GM23338 (cell line): Measurements from ENCODE around the gene ADIPOR2. TPM values are rescaled to one million over a fixed set of nuclear protein-coding genes. Genes with fewer than 3 reads are reported as not detected.

Experiments used
- ATAC-seq: fragments of 200-7000 bp; cut with Tn5 transposase; 3 replicates; pipeline ENCODE4 v1.9.1; 2020
- DNase-seq: peaks from one replicate; pipeline ENCODE4 v3.0.0-alpha.2; 2015; ENCODE audit warnings: low spot score
- H2AFZ ChIP-seq: fragments of 200-600 bp; sonication (generic); 2 replicates; pipeline ENCODE4 v1.8.0; 2016; ENCODE audit warnings: antibody characterized with exemption, mild to moderate bottlenecking, moderate library complexity
- H3F3A ChIP-seq: fragments of 200-600 bp; sonication (generic); replicated peaks from 2 replicates; pipeline ENCODE4 v1.8.0; 2017; ENCODE audit warnings: antibody characterized with exemption, mixed run types, low read depth
- H3K27ac ChIP-seq: fragments of 200-600 bp; sonication (generic); 2 replicates; pipeline ENCODE4 v1.6.1; 2016; ENCODE audit warnings: low read depth
- H3K27me3 ChIP-seq: fragments of 200-600 bp; sonication (generic); 2 replicates; pipeline ENCODE4 v1.8.0; 2016; ENCODE audit warnings: mild to moderate bottlenecking, mixed run types, moderate library complexity; ENCODE audit not compliant: insufficient read depth
- H3K36me3 ChIP-seq: fragments of 200-600 bp; sonication (generic); 2 replicates; pipeline ENCODE4 v1.8.0; 2016; ENCODE audit warnings: mild to moderate bottlenecking; ENCODE audit not compliant: insufficient read depth
- H3K4me1 ChIP-seq: fragments of 200-600 bp; sonication (generic); 2 replicates; pipeline ENCODE4 v1.8.0; 2016; ENCODE audit warnings: mild to moderate bottlenecking, moderate library complexity; ENCODE audit not compliant: insufficient read depth
- H3K4me2 ChIP-seq: fragments of 200-600 bp; sonication (generic); 2 replicates; pipeline ENCODE4 v1.7.1; 2017; ENCODE audit warnings: mixed run types
- H3K4me3 ChIP-seq: fragments of 200-600 bp; sonication (generic); 2 replicates; pipeline ENCODE4 v1.6.1; 2016; ENCODE audit warnings: mixed run types
- H3K79me2 ChIP-seq: fragments of 200-600 bp; sonication (generic); replicated peaks from 2 replicates; pipeline ENCODE4 v1.8.0; 2017; ENCODE audit warnings: mild to moderate bottlenecking; ENCODE audit not compliant: insufficient read depth
- H3K9me2 ChIP-seq: fragments of 200-600 bp; sonication (generic); 2 replicates; pipeline ENCODE4 v1.8.0; 2017; ENCODE audit not compliant: insufficient read depth
- H4K20me1 ChIP-seq: fragments of 200-600 bp; sonication (generic); replicated peaks from 2 replicates; pipeline ENCODE4 v1.8.0; 2017; ENCODE audit warnings: mild to moderate bottlenecking; ENCODE audit not compliant: insufficient read depth
- H3K27ac Mint-ChIP-seq: 2 replicates; pipeline ENCODE4 v1.8.0; 2020; ENCODE audit warnings: inconsistent platforms, mild to moderate bottlenecking, moderate library complexity, mixed read lengths
- H3K27me3 Mint-ChIP-seq: 3 replicates; pipeline ENCODE4 v1.8.0; 2022; ENCODE audit warnings: low read depth, mild to moderate bottlenecking, moderate library complexity, mixed read lengths, inconsistent platforms; ENCODE audit not compliant: insufficient read depth, poor library complexity
- H3K36me3 Mint-ChIP-seq: 3 replicates; pipeline ENCODE4 v1.8.0; 2021; ENCODE audit warnings: low read depth, mild to moderate bottlenecking, inconsistent platforms, moderate library complexity, mixed read lengths
- H3K4me1 Mint-ChIP-seq: 3 replicates; pipeline ENCODE4 v1.8.0; 2020; ENCODE audit warnings: mild to moderate bottlenecking, inconsistent platforms, mixed read lengths
- H3K4me3 Mint-ChIP-seq: 3 replicates; pipeline ENCODE4 v1.8.0; 2021; ENCODE audit warnings: moderate library complexity, mild to moderate bottlenecking, inconsistent platforms, mixed read lengths
- H3K9me3 Mint-ChIP-seq: 3 replicates; pipeline ENCODE4 v1.8.0; 2020; ENCODE audit warnings: moderate library complexity, mild to moderate bottlenecking, inconsistent platforms, mixed read lengths
- CREB1 ChIP-seq: fragments of 250-450 bp; sonication (Bioruptor Pico); IDR thresholded peaks from 2 replicates; pipeline ENCODE4 v1.5.0; 2020; ENCODE audit warnings: low read depth, mild to moderate bottlenecking, moderate library complexity
- EZH2 ChIP-seq: fragments of 200-600 bp; sonication (generic); IDR thresholded peaks from one replicate; pipeline ENCODE4 v1.8.0; 2017; ENCODE audit warnings: antibody characterized with exemption, mild to moderate bottlenecking, low read depth; ENCODE audit not compliant: unreplicated experiment
- EZH2phosphoT487 ChIP-seq: fragments of 200-600 bp; sonication (generic); IDR thresholded peaks from one replicate; pipeline ENCODE4 v1.8.1; 2018; ENCODE audit warnings: antibody characterized with exemption; ENCODE audit not compliant: unreplicated experiment
- JUNB ChIP-seq: IDR thresholded peaks from one replicate; pipeline ENCODE4 v1.6.1; 2016; ENCODE audit warnings: antibody characterized with exemption; ENCODE audit not compliant: unreplicated experiment
- NANOG ChIP-seq: IDR thresholded peaks from 2 replicates; pipeline ENCODE4 v1.6.1; 2016; ENCODE audit warnings: antibody characterized with exemption, borderline replicate concordance
- POLR2AphosphoS5 ChIP-seq: IDR thresholded peaks from 2 replicates; pipeline ENCODE4 v1.6.1; 2016; ENCODE audit warnings: antibody characterized with exemption, low read depth
- STAT1 ChIP-seq: IDR thresholded peaks from one replicate; pipeline ENCODE4 v1.6.1; 2016; ENCODE audit warnings: antibody characterized with exemption; ENCODE audit not compliant: unreplicated experiment
- ZNF114 ChIP-seq: fragments of 250-450 bp; sonication (Bioruptor Pico); IDR thresholded peaks from 2 replicates; pipeline ENCODE4 v1.5.0; 2020; ENCODE audit warnings: mild to moderate bottlenecking, moderate library complexity
- ZNF331 ChIP-seq: fragments of 250-450 bp; sonication (Bioruptor Pico); IDR thresholded peaks from 2 replicates; pipeline ENCODE4 v1.5.0; 2020; ENCODE audit warnings: low read depth, mild to moderate bottlenecking, moderate library complexity
- polyA plus RNA-seq: library from polyadenylated mRNA; unstranded; fragments of >200 nt; fragmentation: Nextera tagmentation; extraction: Ambion mirVana; gene quantifications from 2 replicates; pipeline ENCODE4 v1.2.1, GENCODE V29; 2016
- total RNA-seq: library from RNA; depleted of rRNA; stranded (reverse); fragments of >200 nt; shearing (Covaris generic); gene quantifications from 2 replicates; pipeline ENCODE4 v1.2.3, GENCODE V29; 2014
- TF ChIP-seq, protein P1 (sequence below): IDR thresholded peaks from one replicate; pipeline ENCODE4 v1.6.1; 2018; ENCODE audit warnings: antibody characterized with exemption; ENCODE audit not compliant: unreplicated experiment
- TF ChIP-seq, protein P2 (sequence below): fragments of 250-450 bp; sonication (Bioruptor Pico); IDR thresholded peaks from 2 replicates; pipeline ENCODE4 v1.5.0; 2020; ENCODE audit warnings: mild to moderate bottlenecking, moderate library complexity
- TF ChIP-seq, protein P3 (sequence below): IDR thresholded peaks from 2 replicates; pipeline ENCODE4 v1.6.1; 2016; ENCODE audit warnings: antibody characterized with exemption
- TF ChIP-seq, protein P4 (sequence below), 2 experiments: fragments of 200-600 bp in 1 of 2; sonication (generic) in 1 of 2; conservative IDR thresholded peaks; 2 replicates each; pipeline versions ENCODE4 v1.5.1 to v1.6.1; 2016 to 2017; ENCODE audit warnings: antibody characterized with exemption in 2 of 2, low read depth in 2 of 2, mild to moderate bottlenecking in 2 of 2, moderate library complexity in 1 of 2

Gene ADIPOR2
- total and polyA plus RNA-seq, 2 experiments from 2014 or later, result 11.7 to 36.2 TPM

DNA sequence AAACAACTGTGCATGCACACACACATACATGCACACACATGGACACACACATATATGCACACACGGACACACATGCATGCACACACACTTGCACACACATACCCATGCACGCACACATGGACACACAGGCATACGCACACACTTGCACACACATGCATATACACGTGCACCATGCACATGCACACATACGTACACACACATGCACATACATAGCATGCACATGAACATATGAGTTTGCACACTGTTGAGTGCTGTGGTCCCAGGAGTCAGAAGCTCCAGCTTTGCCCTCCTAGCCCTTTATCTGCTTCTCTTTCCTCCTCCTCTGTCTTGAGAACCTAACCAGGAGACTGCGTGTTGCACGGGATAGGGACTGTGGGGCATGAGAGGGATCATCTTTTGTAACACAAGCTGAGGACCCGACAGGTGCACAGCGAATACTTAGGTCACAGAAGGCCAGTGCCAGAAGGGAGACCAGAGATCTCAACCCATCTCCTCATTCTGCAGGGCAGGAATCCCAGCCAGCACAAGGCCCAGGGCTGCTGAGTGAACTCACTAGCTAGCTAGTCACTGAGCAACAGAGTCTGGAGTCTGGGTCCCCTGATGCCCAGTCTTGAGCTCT, 126.0 kb downstream of the ADIPOR2 start:
- peaks cover 20% of the 10 kb centered on the region for H3K27me3 ChIP-seq
- Mint-ChIP-seq H3K9me3 (no peaks in the 10 kb centered on the region; the same call in 1 of the 3 replicates), H3K4me3 (no peak overlapping the region), H3K27me3 (peaks cover 25% of the 10 kb centered on the region), H3K4me1 (peaks cover 15% of the 10 kb centered on the region), H3K27ac (no peak overlapping the region), H3K36me3 (no peaks in the 10 kb centered on the region)
- no peaks in the 10 kb centered on the region for H3K79me2 ChIP-seq
- TF ChIP-seq ZNF331, result no peak
- TF ChIP-seq, protein P1, sequence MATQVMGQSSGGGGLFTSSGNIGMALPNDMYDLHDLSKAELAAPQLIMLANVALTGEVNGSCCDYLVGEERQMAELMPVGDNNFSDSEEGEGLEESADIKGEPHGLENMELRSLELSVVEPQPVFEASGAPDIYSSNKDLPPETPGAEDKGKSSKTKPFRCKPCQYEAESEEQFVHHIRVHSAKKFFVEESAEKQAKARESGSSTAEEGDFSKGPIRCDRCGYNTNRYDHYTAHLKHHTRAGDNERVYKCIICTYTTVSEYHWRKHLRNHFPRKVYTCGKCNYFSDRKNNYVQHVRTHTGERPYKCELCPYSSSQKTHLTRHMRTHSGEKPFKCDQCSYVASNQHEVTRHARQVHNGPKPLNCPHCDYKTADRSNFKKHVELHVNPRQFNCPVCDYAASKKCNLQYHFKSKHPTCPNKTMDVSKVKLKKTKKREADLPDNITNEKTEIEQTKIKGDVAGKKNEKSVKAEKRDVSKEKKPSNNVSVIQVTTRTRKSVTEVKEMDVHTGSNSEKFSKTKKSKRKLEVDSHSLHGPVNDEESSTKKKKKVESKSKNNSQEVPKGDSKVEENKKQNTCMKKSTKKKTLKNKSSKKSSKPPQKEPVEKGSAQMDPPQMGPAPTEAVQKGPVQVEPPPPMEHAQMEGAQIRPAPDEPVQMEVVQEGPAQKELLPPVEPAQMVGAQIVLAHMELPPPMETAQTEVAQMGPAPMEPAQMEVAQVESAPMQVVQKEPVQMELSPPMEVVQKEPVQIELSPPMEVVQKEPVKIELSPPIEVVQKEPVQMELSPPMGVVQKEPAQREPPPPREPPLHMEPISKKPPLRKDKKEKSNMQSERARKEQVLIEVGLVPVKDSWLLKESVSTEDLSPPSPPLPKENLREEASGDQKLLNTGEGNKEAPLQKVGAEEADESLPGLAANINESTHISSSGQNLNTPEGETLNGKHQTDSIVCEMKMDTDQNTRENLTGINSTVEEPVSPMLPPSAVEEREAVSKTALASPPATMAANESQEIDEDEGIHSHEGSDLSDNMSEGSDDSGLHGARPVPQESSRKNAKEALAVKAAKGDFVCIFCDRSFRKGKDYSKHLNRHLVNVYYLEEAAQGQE, result no peak
- TF ChIP-seq JUNB, result no peak
- no peak for TF ChIP-seq CREB1 (CRISPR knock-in tag)
- TF ChIP-seq, protein P2, sequence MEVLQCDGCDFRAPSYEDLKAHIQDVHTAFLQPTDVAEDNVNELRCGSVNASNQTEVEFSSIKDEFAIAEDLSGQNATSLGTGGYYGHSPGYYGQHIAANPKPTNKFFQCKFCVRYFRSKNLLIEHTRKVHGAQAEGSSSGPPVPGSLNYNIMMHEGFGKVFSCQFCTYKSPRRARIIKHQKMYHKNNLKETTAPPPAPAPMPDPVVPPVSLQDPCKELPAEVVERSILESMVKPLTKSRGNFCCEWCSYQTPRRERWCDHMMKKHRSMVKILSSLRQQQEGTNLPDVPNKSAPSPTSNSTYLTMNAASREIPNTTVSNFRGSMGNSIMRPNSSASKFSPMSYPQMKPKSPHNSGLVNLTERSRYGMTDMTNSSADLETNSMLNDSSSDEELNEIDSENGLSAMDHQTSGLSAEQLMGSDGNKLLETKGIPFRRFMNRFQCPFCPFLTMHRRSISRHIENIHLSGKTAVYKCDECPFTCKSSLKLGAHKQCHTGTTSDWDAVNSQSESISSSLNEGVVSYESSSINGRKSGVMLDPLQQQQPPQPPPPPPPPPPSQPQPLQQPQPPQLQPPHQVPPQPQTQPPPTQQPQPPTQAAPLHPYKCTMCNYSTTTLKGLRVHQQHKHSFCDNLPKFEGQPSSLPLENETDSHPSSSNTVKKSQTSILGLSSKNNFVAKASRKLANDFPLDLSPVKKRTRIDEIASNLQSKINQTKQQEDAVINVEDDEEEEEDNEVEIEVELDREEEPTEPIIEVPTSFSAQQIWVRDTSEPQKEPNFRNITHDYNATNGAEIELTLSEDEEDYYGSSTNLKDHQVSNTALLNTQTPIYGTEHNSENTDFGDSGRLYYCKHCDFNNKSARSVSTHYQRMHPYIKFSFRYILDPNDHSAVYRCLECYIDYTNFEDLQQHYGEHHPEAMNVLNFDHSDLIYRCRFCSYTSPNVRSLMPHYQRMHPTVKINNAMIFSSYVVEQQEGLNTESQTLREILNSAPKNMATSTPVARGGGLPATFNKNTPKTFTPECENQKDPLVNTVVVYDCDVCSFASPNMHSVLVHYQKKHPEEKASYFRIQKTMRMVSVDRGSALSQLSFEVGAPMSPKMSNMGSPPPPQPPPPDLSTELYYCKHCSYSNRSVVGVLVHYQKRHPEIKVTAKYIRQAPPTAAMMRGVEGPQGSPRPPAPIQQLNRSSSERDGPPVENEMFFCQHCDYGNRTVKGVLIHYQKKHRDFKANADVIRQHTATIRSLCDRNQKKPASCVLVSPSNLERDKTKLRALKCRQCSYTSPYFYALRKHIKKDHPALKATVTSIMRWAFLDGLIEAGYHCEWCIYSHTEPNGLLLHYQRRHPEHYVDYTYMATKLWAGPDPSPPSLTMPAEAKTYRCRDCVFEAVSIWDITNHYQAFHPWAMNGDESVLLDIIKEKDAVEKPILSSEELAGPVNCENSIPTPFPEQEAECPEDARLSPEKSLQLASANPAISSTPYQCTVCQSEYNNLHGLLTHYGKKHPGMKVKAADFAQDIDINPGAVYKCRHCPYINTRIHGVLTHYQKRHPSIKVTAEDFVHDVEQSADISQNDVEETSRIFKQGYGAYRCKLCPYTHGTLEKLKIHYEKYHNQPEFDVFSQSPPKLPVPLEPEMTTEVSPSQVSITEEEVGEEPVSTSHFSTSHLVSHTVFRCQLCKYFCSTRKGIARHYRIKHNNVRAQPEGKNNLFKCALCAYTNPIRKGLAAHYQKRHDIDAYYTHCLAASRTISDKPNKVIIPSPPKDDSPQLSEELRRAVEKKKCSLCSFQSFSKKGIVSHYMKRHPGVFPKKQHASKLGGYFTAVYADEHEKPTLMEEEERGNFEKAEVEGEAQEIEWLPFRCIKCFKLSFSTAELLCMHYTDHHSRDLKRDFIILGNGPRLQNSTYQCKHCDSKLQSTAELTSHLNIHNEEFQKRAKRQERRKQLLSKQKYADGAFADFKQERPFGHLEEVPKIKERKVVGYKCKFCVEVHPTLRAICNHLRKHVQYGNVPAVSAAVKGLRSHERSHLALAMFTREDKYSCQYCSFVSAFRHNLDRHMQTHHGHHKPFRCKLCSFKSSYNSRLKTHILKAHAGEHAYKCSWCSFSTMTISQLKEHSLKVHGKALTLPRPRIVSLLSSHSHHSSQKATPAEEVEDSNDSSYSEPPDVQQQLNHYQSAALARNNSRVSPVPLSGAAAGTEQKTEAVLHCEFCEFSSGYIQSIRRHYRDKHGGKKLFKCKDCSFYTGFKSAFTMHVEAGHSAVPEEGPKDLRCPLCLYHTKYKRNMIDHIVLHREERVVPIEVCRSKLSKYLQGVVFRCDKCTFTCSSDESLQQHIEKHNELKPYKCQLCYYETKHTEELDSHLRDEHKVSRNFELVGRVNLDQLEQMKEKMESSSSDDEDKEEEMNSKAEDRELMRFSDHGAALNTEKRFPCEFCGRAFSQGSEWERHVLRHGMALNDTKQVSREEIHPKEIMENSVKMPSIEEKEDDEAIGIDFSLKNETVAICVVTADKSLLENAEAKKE (CRISPR knock-in tag), result no peak
- TF ChIP-seq NANOG, result no peak
- no peak for TF ChIP-seq STAT1
- TF ChIP-seq, protein P3, sequence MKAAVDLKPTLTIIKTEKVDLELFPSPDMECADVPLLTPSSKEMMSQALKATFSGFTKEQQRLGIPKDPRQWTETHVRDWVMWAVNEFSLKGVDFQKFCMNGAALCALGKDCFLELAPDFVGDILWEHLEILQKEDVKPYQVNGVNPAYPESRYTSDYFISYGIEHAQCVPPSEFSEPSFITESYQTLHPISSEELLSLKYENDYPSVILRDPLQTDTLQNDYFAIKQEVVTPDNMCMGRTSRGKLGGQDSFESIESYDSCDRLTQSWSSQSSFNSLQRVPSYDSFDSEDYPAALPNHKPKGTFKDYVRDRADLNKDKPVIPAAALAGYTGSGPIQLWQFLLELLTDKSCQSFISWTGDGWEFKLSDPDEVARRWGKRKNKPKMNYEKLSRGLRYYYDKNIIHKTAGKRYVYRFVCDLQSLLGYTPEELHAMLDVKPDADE, result no peak
- no peak for TF ChIP-seq ZNF114 (CRISPR knock-in tag)
- TF ChIP-seq, protein P4, sequence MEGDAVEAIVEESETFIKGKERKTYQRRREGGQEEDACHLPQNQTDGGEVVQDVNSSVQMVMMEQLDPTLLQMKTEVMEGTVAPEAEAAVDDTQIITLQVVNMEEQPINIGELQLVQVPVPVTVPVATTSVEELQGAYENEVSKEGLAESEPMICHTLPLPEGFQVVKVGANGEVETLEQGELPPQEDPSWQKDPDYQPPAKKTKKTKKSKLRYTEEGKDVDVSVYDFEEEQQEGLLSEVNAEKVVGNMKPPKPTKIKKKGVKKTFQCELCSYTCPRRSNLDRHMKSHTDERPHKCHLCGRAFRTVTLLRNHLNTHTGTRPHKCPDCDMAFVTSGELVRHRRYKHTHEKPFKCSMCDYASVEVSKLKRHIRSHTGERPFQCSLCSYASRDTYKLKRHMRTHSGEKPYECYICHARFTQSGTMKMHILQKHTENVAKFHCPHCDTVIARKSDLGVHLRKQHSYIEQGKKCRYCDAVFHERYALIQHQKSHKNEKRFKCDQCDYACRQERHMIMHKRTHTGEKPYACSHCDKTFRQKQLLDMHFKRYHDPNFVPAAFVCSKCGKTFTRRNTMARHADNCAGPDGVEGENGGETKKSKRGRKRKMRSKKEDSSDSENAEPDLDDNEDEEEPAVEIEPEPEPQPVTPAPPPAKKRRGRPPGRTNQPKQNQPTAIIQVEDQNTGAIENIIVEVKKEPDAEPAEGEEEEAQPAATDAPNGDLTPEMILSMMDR (conservative IDR thresholded peaks at IDR 0.05; ENCODE audit: low read depth in 2 of 2), result no peak
- no peak for TF ChIP-seq EZH2phosphoT487
- no peak for TF ChIP-seq EZH2
- TF ChIP-seq POLR2AphosphoS5, result no peak
- no peaks in the 10 kb centered on the region for H3K9me2 ChIP-seq
- no peak overlapping the region for H3K4me3 ChIP-seq
- DNase-seq (no peak), ATAC-seq (no peak)
- H3K4me1 ChIP-seq, result no peaks in the 10 kb centered on the region
- no peaks in the 10 kb centered on the region for H3K36me3 ChIP-seq
- no peaks in the 10 kb centered on the region for H3F3A ChIP-seq
- H3K4me2 ChIP-seq, result no peak overlapping the region
- no peak overlapping the region for H3K27ac ChIP-seq
- H4K20me1 ChIP-seq, result no peaks in the 10 kb centered on the region
- no peak overlapping the region for H2AFZ ChIP-seq
